A673 (cell line): ENCODE data around the gene TACC2.
"Not testable (repeated sequence)": the region's sequence is repeated elsewhere in the genome, so short reads cannot be mapped to it uniquely, and the experiment has no call there.

Source experiments
- CTCF ChIP-seq: fragments of 300-800, 200-600 bp; sonication (generic); conservative IDR thresholded peaks from 2 replicates; pipeline ENCODE4 v1.5.1; 2017; ENCODE audit warnings: low read depth, mild to moderate bottlenecking, antibody characterized with exemption, low read length, moderate library complexity, mixed read lengths
- EZH2 ChIP-seq: fragments of 200-600 bp; sonication (generic); IDR thresholded peaks from 2 replicates; pipeline ENCODE4 v1.6.1; 2017; ENCODE audit warnings: borderline replicate concordance, low read depth, mild to moderate bottlenecking, mixed read lengths, antibody characterized with exemption, low read length; ENCODE audit not compliant: poor library complexity, severe bottlenecking

DNA sequence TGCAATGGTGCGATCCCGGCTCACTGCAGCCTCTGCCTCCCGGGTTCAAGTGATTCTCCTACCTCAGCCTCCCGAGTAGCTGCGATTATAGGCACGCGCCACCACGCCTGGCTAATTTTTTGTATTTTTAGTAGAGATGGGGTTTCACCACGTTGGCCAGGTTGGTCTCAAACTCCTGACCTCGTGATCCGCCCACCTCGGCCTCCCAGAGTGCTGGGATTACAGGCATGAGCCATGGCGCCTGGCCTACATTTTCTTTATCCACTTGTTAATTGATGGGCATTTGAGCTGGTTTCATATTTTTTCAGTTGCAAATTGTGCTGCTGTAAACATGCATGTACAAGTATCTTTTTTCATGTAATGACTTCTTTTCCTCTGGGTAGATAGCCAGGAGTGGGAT lies 119.8 kb downstream of the TACC2 start:
- not testable (repeated sequence) for TF ChIP-seq CTCF, EZH2
